HepG2 (cell line): Measurements from ENCODE around the gene NFYB. TPM values are rescaled to one million over a fixed set of nuclear protein-coding genes. Genes with fewer than 3 reads are reported as not detected.

ENCODE experiments used
- ATAC-seq: fragments of 200-7000 bp; cut with Tn5 transposase; 3 replicates; pipeline ENCODE4 v1.9.1; 2020; ENCODE audit warnings: mild to moderate bottlenecking, moderate library complexity
- BruUV-seq: library from RNA; stranded (reverse); fragments of 400-500 nt; replicated peaks from 2 replicates; lab custom pipeline; 2021; lab: Mats Ljungman, UMichigan
- CTCF ChIA-PET: fragments of 300-600 bp; formaldehyde crosslinking; extraction: SDS; loops from one replicate; lab custom pipeline; 2021; ENCODE audit warnings: low total read pairs, inconsistent platforms, low intra/inter-chr PET ratio; lab: Yijun Ruan, JAX
- POLR2A ChIA-PET: fragments of 350-600 bp; sonication (Branson Sonifier 250); formaldehyde crosslinking; loops from one replicate; lab custom pipeline; 2020; ENCODE audit warnings: antibody characterized with exemption, inconsistent platforms; lab: Yijun Ruan, JAX
- DNase-seq: peaks from one replicate; pipeline ENCODE4 v3.0.0-alpha.2; 2015; ENCODE audit warnings: low spot score
- FAIRE-seq: peaks from 3 replicates; lab custom pipeline; 2011; peaks lifted over from hg19 to GRCh38; lab: Jason Lieb, UNC
- H2AFZ ChIP-seq: one replicate; pipeline ENCODE4 v1.6.1; 2011; ENCODE audit warnings: low read length, inconsistent platforms
- H3K27ac ChIP-seq: fragments of 300-600 bp; 3 replicates; pipeline ENCODE4 v1.8.0; 2011; ENCODE audit warnings: mixed run types, mild to moderate bottlenecking, mixed read lengths, low read length, inconsistent platforms; ENCODE audit not compliant: insufficient read depth; ENCODE audit errors: extremely low read length
- H3K27me3 ChIP-seq, 2 experiments: fragments of 200-600 bp in 1 of 2; 2 replicates in 1 of 2; 3 replicates in 1 of 2; pipeline versions ENCODE4 v1.6.0 to v1.8.0; 2011; ENCODE audit warnings: low read length in 2 of 2, mild to moderate bottlenecking in 2 of 2, moderate library complexity in 2 of 2, inconsistent platforms in 1 of 2; ENCODE audit not compliant: insufficient read depth in 2 of 2, control insufficient read depth in 1 of 2
- H3K36me3 ChIP-seq, 2 experiments: fragments of 200-600 bp in 1 of 2; replicated peaks in 1 of 2; 2 replicates in 1 of 2; 3 replicates in 1 of 2; pipeline versions ENCODE4 v1.5.1 to v1.8.0; 2011; ENCODE audit warnings: low read length in 2 of 2, inconsistent platforms in 1 of 2; ENCODE audit not compliant: insufficient read depth in 2 of 2, control insufficient read depth in 1 of 2
- H3K4me1 ChIP-seq: 2 replicates; pipeline ENCODE4 v1.5.1; 2012; ENCODE audit warnings: low read length, inconsistent platforms; ENCODE audit not compliant: insufficient read depth
- H3K4me2 ChIP-seq: 2 replicates; pipeline ENCODE4 v1.6.0; 2011; ENCODE audit warnings: low read depth, low read length, inconsistent platforms
- H3K4me3 ChIP-seq, 3 experiments: fragments of 200-600 bp in 1 of 3; sonication (generic), shearing (Covaris generic) in 1 of 3; replicated peaks in 1 of 3; 2 replicates each; pipeline ENCODE4 v1.5.1; 2011 to 2016; ENCODE audit warnings: low read length in 3 of 3, inconsistent platforms in 2 of 3, low read depth in 2 of 3, mild to moderate bottlenecking in 2 of 3, control low read depth in 1 of 3, mixed read lengths in 1 of 3; ENCODE audit not compliant: insufficient read depth in 1 of 3
- H3K79me2 ChIP-seq: one replicate; pipeline ENCODE4 v1.6.1; 2011; ENCODE audit warnings: low read length, inconsistent platforms; ENCODE audit not compliant: insufficient read depth
- H3K9ac ChIP-seq: 2 replicates; pipeline ENCODE4 v1.6.0; 2011; ENCODE audit warnings: mild to moderate bottlenecking, low read depth, low read length, inconsistent platforms; ENCODE audit not compliant: insufficient read depth
- H3K9me3 ChIP-seq: 2 replicates; pipeline ENCODE4 v1.5.1; 2012; ENCODE audit warnings: mild to moderate bottlenecking, low read length
- H4K20me1 ChIP-seq: 2 replicates; pipeline ENCODE4 v1.6.0; 2011; ENCODE audit warnings: inconsistent platforms, mild to moderate bottlenecking, low read length, moderate library complexity; ENCODE audit not compliant: insufficient read depth
- CEBPB ChIP-seq: IDR thresholded peaks from 2 replicates; pipeline ENCODE4 v1.6.1; 2011; ENCODE audit warnings: low read depth, low read length, improper control_type of control experiment, borderline replicate concordance
- FLYWCH1 ChIP-seq: sonication (generic); formaldehyde crosslinking; IDR thresholded peaks from 2 replicates; pipeline ENCODE4 v1.8.1; 2023; ENCODE audit warnings: mild to moderate bottlenecking, missing genetic modification reagents
- JARID2 ChIP-seq: sonication (generic); formaldehyde crosslinking; IDR thresholded peaks from 2 replicates; pipeline ENCODE4 v1.8.1; 2023; ENCODE audit warnings: missing genetic modification reagents, inconsistent platforms; ENCODE audit not compliant: insufficient replicate concordance
- NFKBIZ ChIP-seq: IDR thresholded peaks from 2 replicates; pipeline ENCODE4 v1.6.1; 2018; ENCODE audit warnings: missing genetic modification reagents, missing compliant biosample characterization
- TMF1 ChIP-seq: sonication (generic); formaldehyde crosslinking; IDR thresholded peaks from 2 replicates; pipeline ENCODE4 v1.8.1; 2022; ENCODE audit warnings: low read depth, missing genetic modification reagents
- ZBTB26 ChIP-seq: IDR thresholded peaks from 2 replicates; pipeline ENCODE4 v1.6.1; 2016; ENCODE audit warnings: missing compliant biosample characterization, missing genetic modification reagents, borderline replicate concordance
- ZFAT ChIP-seq: sonication (generic); formaldehyde crosslinking; conservative IDR thresholded peaks from 2 replicates; pipeline ENCODE4 v1.8.1; 2023; ENCODE audit warnings: missing genetic modification reagents, inconsistent platforms
- ZFP62 ChIP-seq: sonication (generic); formaldehyde crosslinking; IDR thresholded peaks from 2 replicates; pipeline ENCODE4 v1.4.0; 2020; ENCODE audit warnings: missing genetic modification reagents
- ZNF24 ChIP-seq: fragments of 450-650 bp; IDR thresholded peaks from 2 replicates; pipeline ENCODE4 v1.6.1; 2017; ENCODE audit warnings: antibody characterized with exemption, mild to moderate bottlenecking
- ZNF354B ChIP-seq: sonication (generic); formaldehyde crosslinking; IDR thresholded peaks from 2 replicates; pipeline ENCODE4 v1.8.0; 2022; ENCODE audit warnings: mild to moderate bottlenecking, missing genetic modification reagents
- ZNF549 ChIP-seq: sonication (generic); formaldehyde crosslinking; IDR thresholded peaks from 2 replicates; pipeline ENCODE4 v1.5.0; 2020; ENCODE audit warnings: missing genetic modification reagents
- ZNF737 ChIP-seq: sonication (generic); formaldehyde crosslinking; IDR thresholded peaks from 2 replicates; pipeline ENCODE4 v1.5.0; 2020; ENCODE audit warnings: missing genetic modification reagents, mild to moderate bottlenecking, borderline replicate concordance
- ZNF879 ChIP-seq: sonication (generic); formaldehyde crosslinking; IDR thresholded peaks from 2 replicates; pipeline ENCODE4 v1.8.1; 2023; ENCODE audit warnings: missing genetic modification reagents
- WGBS: methylation state at CpG from one replicate; pipeline ENCODE4 v1.1.6; 2017; ENCODE audit warnings: low lambda C conversion rate; 5-methylcytosine and 5-hydroxymethylcytosine counted together
- in situ Hi-C: cut with HindIII; loops from 2 replicates; pipeline ENCODE4 v1.10.0; 2017; ENCODE audit warnings: low pct_unique_long_range_greater_than_20kb; ENCODE audit not compliant: extremely low pct_ligation_motif_present
- intact Hi-C: fragments of 100-400 bp; cut with micrococcal nuclease; formaldehyde crosslinking; loops from one replicate; pipeline ENCODE4 v1.10.0; 2022; ENCODE audit not compliant: unreplicated experiment
- polyA plus RNA-seq, 8 experiments: library from polyadenylated mRNA; depleted of rRNA in 3 of 8; stranded (reverse) in 7 of 8; unstranded in 1 of 8; fragments of >200 nt; fragmentation: Illumina TruSeq in 4 of 8; extraction: Trizol in 4 of 8; gene quantifications; 2 replicates each; pipeline versions ENCODE4 v1.2.1 to v1.2.3, GENCODE V29; 2011 to 2016; ENCODE audit warnings: low read depth in 4 of 8, missing spikeins in 1 of 8, mixed read lengths in 1 of 8; ENCODE audit not compliant: insufficient read depth in 1 of 8
- total RNA-seq, 5 experiments: library from RNA; depleted of rRNA; stranded (reverse); fragments of >200 nt; fragmentation: Illumina TruSeq; extraction: Trizol; gene quantifications; 2 replicates each; pipeline ENCODE4 v1.2.3, GENCODE V29; 2016; ENCODE audit warnings: low read depth in 1 of 5

The NFYB gene
- total and polyA plus RNA-seq, 2 of the 13 experiments (the other 11 are each of a cell fraction or from before 2014, with no cell fraction given), result 18.7 to 36.6 TPM

GRCh38 chr12:104182144-104182543 lies 44.1 kb upstream of the NFYB start:
- FAIRE-seq, result no peak
- H3K9me3 ChIP-seq, result no peaks in the 10 kb centered on the region
- POLR2A ChIA-PET, result no interaction called here
- intact Hi-C loops, result no loop called here
- H3K27ac ChIP-seq, result no peak overlapping the region
- no peak overlapping the region for H2AFZ ChIP-seq
- no peak overlapping the region for H3K9ac ChIP-seq
- H3K4me1 ChIP-seq, result peaks cover 10% of the 10 kb centered on the region
- 32% methylated on average over 4 of the region's 4 CpGs for WGBS
- TF ChIP-seq ZNF737 (CRISPR knock-in tag) (no peak), NFKBIZ (CRISPR knock-in tag) (no peak), ZFP62 (no peak), ZNF24 (no peak), ZFAT (CRISPR knock-in tag) (no peak), ZNF354B (no peak), ZBTB26 (CRISPR knock-in tag) (no peak), JARID2 (no peak), CEBPB (no peak), TMF1 (CRISPR knock-in tag) (no peak), ZNF879 (CRISPR knock-in tag) (no peak), ZNF549 (CRISPR knock-in tag) (no peak), FLYWCH1 (CRISPR knock-in tag) (no peak)
- TF ChIP-seq, all 625 proteins: peak for 0
- no peaks in the 10 kb centered on the region for H3K79me2 ChIP-seq
- BruUV-seq, result no TSS peak
- no peak for ATAC-seq
- H3K27me3 ChIP-seq, result no peaks in the 10 kb centered on the region
- no peaks in the 10 kb centered on the region for H4K20me1 ChIP-seq
- no peak overlapping the region for H3K4me3 ChIP-seq
- no peak for DNase-seq
- no peaks in the 10 kb centered on the region for H3K36me3 ChIP-seq
- no peak overlapping the region for H3K4me2 ChIP-seq
- in situ Hi-C loops, result no loop called here
- CTCF ChIA-PET, result no interaction called here
